Measurements from ENCODE around the gene NOB1. TPM values are rescaled to one million over a fixed set of nuclear protein-coding genes. Genes with fewer than 3 reads are reported as not detected.

Gene NOB1
- polyA plus RNA-seq (2011; rRNA removed) (64.3 and 73.1 TPM in 2 replicates), polyA minus RNA-seq (2011; rRNA and poly(A)+ RNA removed) (57.7 and 81.8 TPM in 2 replicates)

DNA sequence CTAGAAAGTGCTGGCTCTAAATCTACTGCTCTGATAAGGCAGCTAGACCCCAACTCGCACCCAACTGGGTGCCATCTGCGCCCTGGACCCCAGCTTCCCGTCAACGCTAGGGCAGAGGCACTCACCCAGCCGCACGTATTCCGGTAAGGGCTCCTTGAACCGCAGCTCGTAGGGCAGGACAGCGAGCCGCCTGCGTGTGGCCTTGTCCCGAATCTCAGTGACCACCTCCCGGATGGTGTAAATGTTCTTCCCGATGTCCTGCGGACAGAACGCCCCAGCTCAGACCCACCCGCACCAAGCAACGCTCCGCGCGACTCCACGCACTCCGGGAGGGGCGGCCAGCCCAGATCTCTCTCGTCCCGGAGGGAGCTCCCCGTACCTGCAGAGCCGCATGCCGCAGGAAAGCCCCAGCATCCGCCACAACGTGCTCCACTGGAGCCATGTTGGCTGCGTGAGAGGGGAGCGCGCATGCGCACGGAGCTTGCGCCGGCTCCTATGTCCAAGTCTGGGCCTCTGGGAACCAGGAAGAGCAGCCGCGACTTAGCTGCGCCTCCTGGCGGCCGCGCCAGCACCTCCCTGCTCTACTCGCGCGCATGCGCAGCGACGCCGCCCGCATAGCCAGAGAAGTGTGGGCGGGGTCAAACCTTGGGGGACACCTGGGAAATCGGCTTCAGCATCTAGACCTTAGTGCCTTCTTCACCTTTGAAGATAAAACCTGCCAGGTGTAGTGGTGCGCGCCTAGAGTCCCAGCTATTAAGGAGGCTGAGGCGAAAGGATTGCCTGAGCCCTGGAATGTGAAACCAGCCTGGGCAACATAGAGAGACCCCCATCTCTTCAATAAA is at the start of gene NOB1:
Gene NOB1, minus strand, starts transcription at position 458 of the 842 bp plus-strand sequence. Its CDS starts 16 bp downstream, at position 442.
- TF ChIP-seq CTCF (IDR thresholded peaks at IDR 0.05; ENCODE audit: insufficient read depth, low read depth, low read length) = peak; percentile 100
- CTCF ChIA-PET = interaction anchor here (0.7 to 2.7 kb wide), 29 partner anchors 8 to 449 kb away, joined by 3 to 53 read pairs (median 4); partner anchors contain the start of genes NQO1 and PDF
- no peaks in the 10 kb centered on the region for H3K27me3 ChIP-seq (ENCODE audit: control insufficient read depth, insufficient read depth, low read length)
- DNase-seq (ENCODE audit: low read depth) = peak; percentile 77
- POLR2A ChIA-PET = interaction anchor here (0.6 kb wide), 2 partner anchors 20 to 359 kb away, joined by 3 to 5 read pairs; no protein-coding TSS in a partner anchor
- peaks cover 3% of the 10 kb centered on the region; the same call in 1 of the 2 replicates for H3K36me3 ChIP-seq (ENCODE audit: control insufficient read depth, insufficient read depth, low read length)
- H3K4me3 ChIP-seq (ENCODE audit: low read depth, low read length) = peak within 1 kb of the TSS; percentile 65

DNA sequence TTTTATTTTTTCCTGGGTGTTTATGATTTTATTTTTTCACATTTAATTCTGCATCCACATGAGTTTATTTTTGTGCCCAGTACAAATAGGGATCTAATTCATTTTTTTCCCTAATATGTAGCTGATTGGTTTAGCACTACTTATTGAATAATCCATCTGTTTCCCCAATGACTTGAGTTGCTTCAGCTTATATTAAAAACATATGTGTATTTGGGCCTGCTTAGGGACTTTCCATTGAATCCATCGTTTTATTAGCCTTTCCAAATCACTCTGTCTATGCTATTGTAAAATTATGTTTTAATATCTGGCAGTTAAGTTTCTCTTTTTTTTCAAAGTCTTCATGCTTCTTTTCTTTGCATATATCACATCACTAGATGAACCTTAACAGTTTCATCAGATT is 49.6 kb upstream of the NOB1 start:
- Histone ChIP-seq H3K27me3 (ENCODE audit: control insufficient read depth, insufficient read depth, low read length) (no peaks in the 10 kb centered on the region), H3K36me3 (ENCODE audit: control insufficient read depth, insufficient read depth, low read length) (no peaks in the 10 kb centered on the region; the same call in 1 of the 2 replicates), H3K4me3 (ENCODE audit: low read depth, low read length) (no peak overlapping the region)
- ChIA-PET POLR2A (interaction anchor here (0.5 kb wide), 1 partner anchor 170 kb away, joined by 7 read pairs; no protein-coding TSS in a partner anchor), CTCF (interaction anchor here (0.6 to 1.7 kb wide), 2 partner anchors 14 to 126 kb away, joined by 3 to 8 read pairs; no protein-coding TSS in a partner anchor)
- DNase-seq (ENCODE audit: low read depth) = no peak
- TF ChIP-seq CTCF (IDR thresholded peaks at IDR 0.05; ENCODE audit: insufficient read depth, low read depth, low read length) = no peak

DNA sequence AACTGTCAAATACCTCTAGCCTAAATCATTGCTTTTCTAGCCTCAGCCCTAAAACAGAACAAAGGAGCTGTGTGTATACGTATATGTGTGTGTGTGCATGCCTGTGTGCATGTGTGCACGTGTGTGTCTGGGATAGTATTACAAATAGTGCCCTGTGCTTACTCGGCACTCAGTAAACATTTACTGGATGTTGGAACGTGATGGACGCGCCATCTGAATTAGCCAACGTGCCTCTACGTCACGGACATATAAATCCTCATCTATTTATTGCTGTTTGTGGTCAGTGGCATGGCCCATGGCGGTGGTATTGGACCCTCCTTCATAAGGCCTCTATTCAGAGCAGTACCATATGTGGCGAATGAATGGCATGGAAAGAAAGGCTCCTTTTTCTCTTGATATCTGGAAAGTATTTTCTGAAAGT is 44.9 kb upstream of the NOB1 start:
- Histone ChIP-seq H3K4me3 (ENCODE audit: low read depth, low read length) (no peak overlapping the region), H3K36me3 (ENCODE audit: control insufficient read depth, insufficient read depth, low read length) (no peaks in the 10 kb centered on the region; the same call in 1 of the 2 replicates), H3K27me3 (ENCODE audit: control insufficient read depth, insufficient read depth, low read length) (no peaks in the 10 kb centered on the region)
- CTCF ChIA-PET = interaction anchor here (0.7 to 9.6 kb wide), 9 partner anchors 8 to 133 kb away, joined by 3 to 318 read pairs (median 3); no protein-coding TSS in a partner anchor
- no peak for TF ChIP-seq CTCF (IDR thresholded peaks at IDR 0.05; ENCODE audit: insufficient read depth, low read depth, low read length)
- no peak for DNase-seq (ENCODE audit: low read depth)
- POLR2A ChIA-PET = no interaction called here

GRCh38 chr16:69798466-69798865 is 43.7 kb upstream of the NOB1 start:
- Histone ChIP-seq H3K4me3 (ENCODE audit: low read depth, low read length) (no peak overlapping the region), H3K27me3 (ENCODE audit: control insufficient read depth, insufficient read depth, low read length) (no peaks in the 10 kb centered on the region), H3K36me3 (ENCODE audit: control insufficient read depth, insufficient read depth, low read length) (no peaks in the 10 kb centered on the region; the same call in 1 of the 2 replicates)
- no peak for DNase-seq (ENCODE audit: low read depth)
- ChIA-PET CTCF (interaction anchor here (0.7 to 9.6 kb wide), 11 partner anchors 9 to 143 kb away, joined by 3 to 318 read pairs (median 3); no protein-coding TSS in a partner anchor), POLR2A (interaction anchor here (0.6 kb wide), 1 partner anchor 67 kb away, joined by 7 read pairs; no protein-coding TSS in a partner anchor)
- TF ChIP-seq CTCF (IDR thresholded peaks at IDR 0.05; ENCODE audit: insufficient read depth, low read depth, low read length) = peak; percentile 57

Measured in BJ (cell line).